OCI-LY3 (cell line): ENCODE results near the gene RNF14.

Source experiments
- H2AFZ ChIP-seq: fragments of 200-600, 300-600 bp; shearing (Covaris generic); 2 replicates; pipeline ENCODE4 v1.6.0; 2014; ENCODE audit warnings: antibody characterized with exemption, low read depth, low read length
- H3K27ac ChIP-seq: fragments of 200-600, 300-600 bp; sonication (generic); 2 replicates; pipeline ENCODE4 v1.5.1; 2014; ENCODE audit warnings: mild to moderate bottlenecking, low read length, moderate library complexity, mixed read lengths
- H3K27me3 ChIP-seq: fragments of 200-600, 300-600 bp; sonication (generic); 2 replicates; pipeline ENCODE4 v1.6.1; 2014; ENCODE audit warnings: low read depth, low read length, mixed read lengths
- H3K36me3 ChIP-seq: fragments of 200-600, 300-600 bp; sonication (generic); replicated peaks from 2 replicates; pipeline ENCODE3; 2014; ENCODE audit warnings: low read depth, low read length, mixed read lengths
- H3K4me1 ChIP-seq: fragments of 300-600, 200-600 bp; sonication (generic); 2 replicates; pipeline ENCODE4 v1.6.1; 2014; ENCODE audit warnings: low read length, mixed read lengths
- H3K4me2 ChIP-seq: fragments of 200-600, 300-600 bp; sonication (generic); 2 replicates; pipeline ENCODE4 v1.6.1; 2014; ENCODE audit warnings: low read length, mixed read lengths
- H3K4me3 ChIP-seq: fragments of 300-600, 200-600 bp; sonication (generic); 2 replicates; pipeline ENCODE4 v1.5.1; 2014; ENCODE audit warnings: antibody characterized with exemption, mild to moderate bottlenecking, low read length, moderate library complexity
- H3K79me2 ChIP-seq: fragments of 300-600, 200-600 bp; shearing (Covaris generic); 2 replicates; pipeline ENCODE4 v1.6.1; 2014; ENCODE audit warnings: mild to moderate bottlenecking, low read length, mixed read lengths
- H3K9ac ChIP-seq: fragments of 300-600, 200-600 bp; shearing (Covaris generic); 2 replicates; pipeline ENCODE4 v1.6.0; 2014; ENCODE audit warnings: mild to moderate bottlenecking, low read length, moderate library complexity
- H3K9me3 ChIP-seq: fragments of 200-600, 300-600 bp; shearing (Covaris generic); 2 replicates; pipeline ENCODE4 v1.6.1; 2014; ENCODE audit warnings: low read length, mixed read lengths; ENCODE audit not compliant: insufficient read depth
- H4K20me1 ChIP-seq: fragments of 200-600, 300-600 bp; sonication (generic); 2 replicates; pipeline ENCODE4 v1.6.1; 2016; ENCODE audit warnings: low read length, mixed read lengths; ENCODE audit not compliant: insufficient read depth
- CTCF ChIP-seq: fragments of 200-600, 300-600 bp; sonication (generic); IDR thresholded peaks from 2 replicates; pipeline ENCODE4 v1.5.1; 2014; ENCODE audit warnings: antibody characterized with exemption, low read length, low read depth
- EZH2phosphoT487 ChIP-seq: fragments of 200-600 bp; shearing (Covaris generic); IDR thresholded peaks from 2 replicates; pipeline ENCODE4 v1.6.1; 2018; ENCODE audit warnings: antibody characterized with exemption, mixed run types, low read depth

RNF14 gene

GRCh38 chr5:141954194-141954593 lies 14.7 kb upstream of the RNF14 start:
- TF ChIP-seq CTCF, result no peak
- TF ChIP-seq EZH2phosphoT487, result no peak
- Histone ChIP-seq H3K4me2 (no peak overlapping the region), H3K27ac (no peak overlapping the region), H2AFZ (no peak overlapping the region), H3K4me3 (no peak overlapping the region), H3K27me3 (no peaks in the 10 kb centered on the region), H3K4me1 (peaks cover 8% of the 10 kb centered on the region), H4K20me1 (no peaks in the 10 kb centered on the region), H3K36me3 (no peaks in the 10 kb centered on the region), H3K9ac (no peak overlapping the region), H3K79me2 (no peaks in the 10 kb centered on the region), H3K9me3 (no peaks in the 10 kb centered on the region)

- H3K4me3 ChIP-seq, result no peak overlapping the region
- no peak overlapping the region for H3K4me2 ChIP-seq
- no peaks in the 10 kb centered on the region for H3K79me2 ChIP-seq
- peaks cover 18% of the 10 kb centered on the region for H3K4me1 ChIP-seq
- no peaks in the 10 kb centered on the region for H3K9me3 ChIP-seq
- H4K20me1 ChIP-seq, result no peaks in the 10 kb centered on the region
- no peak overlapping the region for H2AFZ ChIP-seq
- TF ChIP-seq EZH2phosphoT487, result no peak
- no peak for TF ChIP-seq CTCF
- no peaks in the 10 kb centered on the region for H3K27me3 ChIP-seq
- no peaks in the 10 kb centered on the region for H3K36me3 ChIP-seq
- H3K9ac ChIP-seq, result no peak overlapping the region
- H3K27ac ChIP-seq, result no peak overlapping the region
Observed at GRCh38 chr5:141957367-141957996, 11.4 kb upstream of the RNF14 start.

- H2AFZ ChIP-seq, result no peak within 1 kb of the TSS
- TF ChIP-seq EZH2phosphoT487 (no peak), CTCF (no peak)
Observed at GRCh38 chr5:141958113-141958512, 10.8 kb upstream of the RNF14 start, which contains the start of gene PCDH12. Gene PCDH12, minus strand, starts transcription at chr5:141958202. Its CDS starts 351 bp downstream, at chr5:141957851.

GRCh38 chr5:141958546-141959172 lies 10.2 kb upstream of the RNF14 start:
- H3K4me3 ChIP-seq, result no peak overlapping the region
- H3K79me2 ChIP-seq, result no peaks in the 10 kb centered on the region
- no peaks in the 10 kb centered on the region for H3K9me3 ChIP-seq
- no peak overlapping the region for H3K27ac ChIP-seq
- H3K4me2 ChIP-seq, result no peak overlapping the region
- TF ChIP-seq EZH2phosphoT487 (no peak), CTCF (no peak)
- peaks cover 18% of the 10 kb centered on the region for H3K4me1 ChIP-seq
- no peaks in the 10 kb centered on the region for H3K36me3 ChIP-seq
- no peak overlapping the region for H2AFZ ChIP-seq
- H3K27me3 ChIP-seq, result no peaks in the 10 kb centered on the region
- no peak overlapping the region for H3K9ac ChIP-seq
- no peaks in the 10 kb centered on the region for H4K20me1 ChIP-seq

More at GRCh38 chr5:141958113-141958512, 10.8 kb upstream of the RNF14 start, which contains the start of gene PCDH12:
- no peak within 1 kb of the TSS for H3K27ac ChIP-seq
- H3K36me3 ChIP-seq, result no peaks in the 10 kb centered on the region
- H3K4me1 ChIP-seq, result peaks cover 18% of the 10 kb centered on the region
- H3K4me2 ChIP-seq, result no peak within 1 kb of the TSS
- H4K20me1 ChIP-seq, result no peaks in the 10 kb centered on the region
- H3K27me3 ChIP-seq, result no peaks in the 10 kb centered on the region
- no peaks in the 10 kb centered on the region for H3K9me3 ChIP-seq
- no peak within 1 kb of the TSS for H3K9ac ChIP-seq
- H3K4me3 ChIP-seq, result no peak within 1 kb of the TSS
- no peaks in the 10 kb centered on the region for H3K79me2 ChIP-seq
